ENCODE measurements around the gene FGD2. TPM values are rescaled to one million over a fixed set of nuclear protein-coding genes. Genes with fewer than 3 reads are reported as not detected.
A peak's percentile ranks its signal among the peaks of the same experiment; 100 is the strongest.

The FGD2 gene
- total RNA-seq, 1 experiment from 2014 or later: 0.44 TPM

DNA sequence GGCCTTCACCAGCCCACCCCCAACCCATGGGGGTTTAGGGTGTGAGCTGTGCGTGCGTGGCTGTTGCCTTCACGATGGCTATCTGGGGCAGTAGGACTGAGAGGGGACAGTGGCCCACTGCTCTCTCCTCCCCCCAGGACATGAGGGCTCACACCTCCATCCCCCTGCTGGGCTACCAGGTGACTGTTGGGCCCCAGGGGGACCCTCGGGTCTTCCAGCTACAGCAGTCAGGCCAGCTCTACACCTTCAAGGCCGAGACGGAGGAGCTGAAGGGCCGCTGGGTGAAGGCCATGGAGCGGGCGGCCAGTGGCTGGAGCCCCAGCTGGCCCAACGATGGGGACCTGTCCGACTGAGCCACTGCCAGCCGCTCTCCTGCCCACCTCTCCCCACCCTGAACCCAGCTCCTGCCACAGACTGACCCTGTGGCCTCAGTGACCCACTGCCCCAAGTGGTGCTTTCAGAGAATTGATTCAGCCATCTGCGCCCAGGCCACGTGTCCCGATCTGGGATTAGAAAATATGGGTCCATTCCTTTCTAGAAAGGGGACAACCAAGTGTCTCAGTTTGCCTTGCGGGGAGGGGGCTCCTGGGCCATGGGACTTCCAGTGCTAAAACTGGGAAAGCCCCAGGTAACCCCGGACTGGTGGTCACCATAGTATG lies 22.5 kb downstream of the FGD2 start:
- ATAC-seq: no peak

DNA sequence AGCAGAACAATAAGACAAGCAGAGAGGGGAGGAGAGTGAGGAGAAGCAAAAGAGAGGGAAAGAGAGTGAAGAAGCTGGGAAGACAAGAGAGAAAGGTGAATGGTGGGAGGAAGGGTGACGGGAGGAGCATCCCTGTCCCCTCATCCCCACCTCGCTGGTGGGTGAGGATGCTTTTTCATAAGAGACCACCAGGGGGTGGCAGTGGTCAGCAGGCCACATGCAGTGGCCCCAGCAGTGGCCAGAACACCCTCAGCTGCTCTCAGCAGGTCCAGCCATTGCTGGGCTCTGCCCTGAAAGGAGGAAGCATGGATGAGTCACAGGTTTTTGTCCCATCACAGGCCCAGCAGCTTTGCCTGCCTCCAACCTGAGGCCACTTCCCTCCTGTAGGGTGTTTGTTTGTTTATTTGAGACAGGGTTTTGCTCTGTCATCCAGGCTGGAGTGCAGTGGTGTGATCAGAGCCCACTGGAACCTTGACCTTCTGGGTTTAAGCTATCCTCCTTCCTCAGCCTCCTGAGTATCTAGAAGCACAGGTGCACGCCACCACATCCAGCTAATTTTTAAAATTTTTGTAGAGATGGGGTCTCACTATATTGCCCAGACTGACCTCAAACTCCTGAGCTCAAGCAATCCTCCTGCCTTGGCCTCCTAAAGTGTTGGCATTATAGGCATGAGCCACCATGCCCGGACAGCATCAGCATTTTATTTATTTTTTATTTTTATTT lies 24.0 kb downstream of the FGD2 start:
- CTCF ChIA-PET: interaction anchor here (1.0 to 1.4 kb wide), 6 partner anchors 27 to 181 kb away, joined by 3 to 14 read pairs (median 3); no protein-coding TSS in a partner anchor
- Histone ChIP-seq H3K9me3 (ENCODE audit: low read length) (peaks cover 5% of the 10 kb centered on the region; the same call in 1 of the 2 replicates), H4K20me1 (ENCODE audit: low read length) (no peaks in the 10 kb centered on the region), H3K9me2 (replicated peaks; ENCODE audit: low read length) (no peaks in the 10 kb centered on the region), H3K27ac (ENCODE audit: low read length) (peak overlapping the region; percentile 56), H2AFZ (ENCODE audit: low read length) (peak overlapping the region; percentile 52; the same call in 1 of the 2 replicates), H3K4me1 (ENCODE audit: insufficient read depth, low read length) (peaks cover 23% of the 10 kb centered on the region), H3K79me2 (ENCODE audit: low read length) (no peaks in the 10 kb centered on the region), H3K4me3 (ENCODE audit: low read length) (no peak overlapping the region), H3K9ac (ENCODE audit: low read length) (peak overlapping the region; percentile 19; the same call in 1 of the 2 replicates), H3K4me2 (ENCODE audit: low read length) (no peak overlapping the region), H3K36me3 (ENCODE audit: low read depth, low read length) (no peaks in the 10 kb centered on the region), H3F3A (ENCODE audit: low read length, unreplicated experiment) (peaks cover 1% of the 10 kb centered on the region), H3K27me3 (ENCODE audit: low read length) (no peaks in the 10 kb centered on the region)
- intact Hi-C loops (cut with micrococcal nuclease): loop anchor here (1.0 kb wide), 1 partner anchor 143 kb away; no protein-coding TSS in a partner anchor
- ATAC-seq: peak; percentile 93
- peak; percentile 91 for DNase-seq
- BruUV-seq (replicated peaks): no TSS peak
- POLR2A ChIA-PET (ENCODE audit: unreplicated experiment): interaction anchor here (0.5 to 0.7 kb wide), 2 partner anchors 149 to 181 kb away, joined by 3 to 5 read pairs; no protein-coding TSS in a partner anchor
- no peak for TF ChIP-seq EZH2phosphoT487 (IDR thresholded peaks at IDR 0.05; ENCODE audit: borderline replicate concordance, low read length)
- TF ChIP-seq, protein P1, sequence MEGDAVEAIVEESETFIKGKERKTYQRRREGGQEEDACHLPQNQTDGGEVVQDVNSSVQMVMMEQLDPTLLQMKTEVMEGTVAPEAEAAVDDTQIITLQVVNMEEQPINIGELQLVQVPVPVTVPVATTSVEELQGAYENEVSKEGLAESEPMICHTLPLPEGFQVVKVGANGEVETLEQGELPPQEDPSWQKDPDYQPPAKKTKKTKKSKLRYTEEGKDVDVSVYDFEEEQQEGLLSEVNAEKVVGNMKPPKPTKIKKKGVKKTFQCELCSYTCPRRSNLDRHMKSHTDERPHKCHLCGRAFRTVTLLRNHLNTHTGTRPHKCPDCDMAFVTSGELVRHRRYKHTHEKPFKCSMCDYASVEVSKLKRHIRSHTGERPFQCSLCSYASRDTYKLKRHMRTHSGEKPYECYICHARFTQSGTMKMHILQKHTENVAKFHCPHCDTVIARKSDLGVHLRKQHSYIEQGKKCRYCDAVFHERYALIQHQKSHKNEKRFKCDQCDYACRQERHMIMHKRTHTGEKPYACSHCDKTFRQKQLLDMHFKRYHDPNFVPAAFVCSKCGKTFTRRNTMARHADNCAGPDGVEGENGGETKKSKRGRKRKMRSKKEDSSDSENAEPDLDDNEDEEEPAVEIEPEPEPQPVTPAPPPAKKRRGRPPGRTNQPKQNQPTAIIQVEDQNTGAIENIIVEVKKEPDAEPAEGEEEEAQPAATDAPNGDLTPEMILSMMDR (conservative IDR thresholded peaks at IDR 0.05; ENCODE audit: low read depth, low read length): peak; percentile 79

More for the DNA sequence above, 22.5 kb downstream of the FGD2 start:
- no peak for DNase-seq
- peaks cover 34% of the 10 kb centered on the region for H3K4me1 ChIP-seq (ENCODE audit: insufficient read depth, low read length)
- no peaks in the 10 kb centered on the region for H3K27me3 ChIP-seq (ENCODE audit: low read length)
- no peaks in the 10 kb centered on the region for H3K79me2 ChIP-seq (ENCODE audit: low read length)
- no peak overlapping the region for H3K4me2 ChIP-seq (ENCODE audit: low read length)
- POLR2A ChIA-PET (ENCODE audit: unreplicated experiment): no interaction called here
- H3K9me3 ChIP-seq (ENCODE audit: low read length): peaks cover 5% of the 10 kb centered on the region; the same call in 1 of the 2 replicates
- CTCF ChIA-PET: interaction anchor here (0.6 to 1.2 kb wide), 3 partner anchors 24 to 326 kb away, joined by 4 to 8 read pairs (median 6); no protein-coding TSS in a partner anchor
- no peak for TF ChIP-seq EZH2 (IDR thresholded peaks at IDR 0.05; ENCODE audit: low read length, unreplicated experiment)
- TF ChIP-seq, protein P1 (conservative IDR thresholded peaks at IDR 0.05; ENCODE audit: low read depth, low read length): no peak
- H4K20me1 ChIP-seq (ENCODE audit: low read length): no peaks in the 10 kb centered on the region
- H3F3A ChIP-seq (ENCODE audit: low read length, unreplicated experiment): peaks cover 7% of the 10 kb centered on the region
- no TSS peak for BruUV-seq (replicated peaks)
- H3K9ac ChIP-seq (ENCODE audit: low read length): no peak overlapping the region
- H3K36me3 ChIP-seq (ENCODE audit: low read depth, low read length): no peaks in the 10 kb centered on the region
- H3K27ac ChIP-seq (ENCODE audit: low read length): no peak overlapping the region
- no peak overlapping the region for H2AFZ ChIP-seq (ENCODE audit: low read length)
- no peak overlapping the region for H3K4me3 ChIP-seq (ENCODE audit: low read length)
- intact Hi-C loops (cut with micrococcal nuclease): no loop called here
- no peaks in the 10 kb centered on the region for H3K9me2 ChIP-seq (replicated peaks; ENCODE audit: low read length)
